ENCODE measurements around the gene MCTP1.
A peak's percentile ranks its signal among the peaks of the same experiment; 100 is the strongest.

Gene MCTP1

DNA sequence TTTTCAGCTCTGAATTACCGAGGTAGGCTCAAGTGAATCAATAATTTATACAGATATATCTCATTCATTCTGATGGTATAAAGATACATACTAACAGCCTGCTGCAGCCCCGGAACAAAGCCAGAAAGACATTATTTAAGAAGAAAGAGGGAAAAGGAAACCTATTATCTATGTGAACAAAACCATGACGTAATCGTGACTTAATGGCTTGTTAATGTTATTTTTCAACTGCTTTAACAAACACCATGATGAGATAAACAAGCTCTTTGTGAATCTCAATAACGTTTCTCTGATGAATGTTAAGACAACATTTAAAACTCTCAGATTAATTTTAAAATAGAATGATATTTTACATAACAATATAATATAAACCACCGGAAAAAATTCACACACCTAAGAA, 429.4 kb downstream of the MCTP1 start:
- 100% methylated on average over 1 of the region's 6 CpGs for WGBS (ENCODE audit: extremely low coverage, insufficient coverage, low lambda C conversion rate)
- DNase-seq = no peak
- H3K4me3 ChIP-seq (ENCODE audit: low read length) = no peak overlapping the region

GRCh38 chr5:94853120-94853519, 431.8 kb downstream of the MCTP1 start:
- no peak overlapping the region for H2AK5ac ChIP-seq (ENCODE audit: low read length)
- no peaks in the 10 kb centered on the region for H3K27me3 ChIP-seq (ENCODE audit: insufficient read depth, low read length, poor library complexity)
- H2BK120ac ChIP-seq (ENCODE audit: low read depth, low read length) = no peak overlapping the region
- no peak overlapping the region for H3K4ac ChIP-seq (ENCODE audit: low read depth, low read length)
- no peak overlapping the region for H2BK15ac ChIP-seq (replicated peaks; ENCODE audit: low read depth)
- no CpG with 5 or more reads among the region's 2 CpGs for WGBS (ENCODE audit: extremely low coverage, insufficient coverage, low lambda C conversion rate)
- no peak overlapping the region for H3K4me3 ChIP-seq (ENCODE audit: low read length)
- no peak overlapping the region for H3K56ac ChIP-seq (ENCODE audit: low read length)
- H2BK5ac ChIP-seq (ENCODE audit: low read length) = no peak overlapping the region
- H3K27ac ChIP-seq (ENCODE audit: low read depth, low read length) = no peak overlapping the region
- no peak for DNase-seq
- no peak overlapping the region for H4K5ac ChIP-seq (ENCODE audit: low read length)
- no peak overlapping the region for H4K8ac ChIP-seq (ENCODE audit: low read depth, low read length)
- H3K18ac ChIP-seq (ENCODE audit: low read length) = no peak overlapping the region
- H3K23ac ChIP-seq (ENCODE audit: low read length) = no peak overlapping the region
- H3K4me2 ChIP-seq (ENCODE audit: low read length) = no peak overlapping the region
- H3K36me3 ChIP-seq (ENCODE audit: control insufficient read depth, insufficient read depth, low read length) = no peaks in the 10 kb centered on the region
- no peak overlapping the region for H3K9ac ChIP-seq (ENCODE audit: low read length)
- H3K79me1 ChIP-seq (ENCODE audit: low read length) = no peaks in the 10 kb centered on the region
- H3K79me2 ChIP-seq (ENCODE audit: control insufficient read depth, insufficient read depth, low read length) = no peaks in the 10 kb centered on the region
- no peaks in the 10 kb centered on the region for H3K4me1 ChIP-seq (ENCODE audit: control insufficient read depth, low read depth, low read length)

More for the DNA sequence above, 429.4 kb downstream of the MCTP1 start:
- no peak overlapping the region for H3K9ac ChIP-seq (ENCODE audit: low read length)
- H3K27ac ChIP-seq (ENCODE audit: low read depth, low read length) = no peak overlapping the region
- H2AK5ac ChIP-seq (ENCODE audit: low read length) = no peak overlapping the region
- no peaks in the 10 kb centered on the region for H3K79me2 ChIP-seq (ENCODE audit: control insufficient read depth, insufficient read depth, low read length)
- no peaks in the 10 kb centered on the region for H3K4me1 ChIP-seq (ENCODE audit: control insufficient read depth, low read depth, low read length)
- H3K23ac ChIP-seq (ENCODE audit: low read length) = no peak overlapping the region
- H4K5ac ChIP-seq (ENCODE audit: low read length) = no peak overlapping the region
- no peaks in the 10 kb centered on the region for H3K36me3 ChIP-seq (ENCODE audit: control insufficient read depth, insufficient read depth, low read length)
- no peaks in the 10 kb centered on the region for H3K27me3 ChIP-seq (ENCODE audit: insufficient read depth, low read length, poor library complexity)
- no peak overlapping the region for H2BK15ac ChIP-seq (replicated peaks; ENCODE audit: low read depth)
- H3K4me2 ChIP-seq (ENCODE audit: low read length) = no peak overlapping the region
- H2BK5ac ChIP-seq (ENCODE audit: low read length) = no peak overlapping the region
- no peak overlapping the region for H4K8ac ChIP-seq (ENCODE audit: low read depth, low read length)
- H3K4ac ChIP-seq (ENCODE audit: low read depth, low read length) = no peak overlapping the region
- no peak overlapping the region for H2BK120ac ChIP-seq (ENCODE audit: low read depth, low read length)
- no peaks in the 10 kb centered on the region for H3K79me1 ChIP-seq (ENCODE audit: low read length)
- no peak overlapping the region for H3K18ac ChIP-seq (ENCODE audit: low read length)
- no peak overlapping the region for H3K56ac ChIP-seq (ENCODE audit: low read length)

GRCh38 chr5:94850960-94851359, 433.9 kb downstream of the MCTP1 start:
- Histone ChIP-seq H3K4me2 (ENCODE audit: low read length) (no peak overlapping the region), H3K27ac (ENCODE audit: low read depth, low read length) (no peak overlapping the region), H3K4ac (ENCODE audit: low read depth, low read length) (no peak overlapping the region), H3K56ac (ENCODE audit: low read length) (no peak overlapping the region), H2BK15ac (replicated peaks; ENCODE audit: low read depth) (no peak overlapping the region), H3K4me1 (ENCODE audit: control insufficient read depth, low read depth, low read length) (no peaks in the 10 kb centered on the region), H3K36me3 (ENCODE audit: control insufficient read depth, insufficient read depth, low read length) (no peaks in the 10 kb centered on the region), H3K79me2 (ENCODE audit: control insufficient read depth, insufficient read depth, low read length) (no peaks in the 10 kb centered on the region), H4K5ac (ENCODE audit: low read length) (no peak overlapping the region), H3K18ac (ENCODE audit: low read length) (no peak overlapping the region), H3K79me1 (ENCODE audit: low read length) (no peaks in the 10 kb centered on the region), H2BK120ac (ENCODE audit: low read depth, low read length) (no peak overlapping the region), H3K27me3 (ENCODE audit: insufficient read depth, low read length, poor library complexity) (no peaks in the 10 kb centered on the region), H3K23ac (ENCODE audit: low read length) (no peak overlapping the region), H2BK5ac (ENCODE audit: low read length) (no peak overlapping the region), H4K8ac (ENCODE audit: low read depth, low read length) (no peak overlapping the region), H3K9ac (ENCODE audit: low read length) (no peak overlapping the region), H3K4me3 (ENCODE audit: low read length) (no peak overlapping the region), H2AK5ac (ENCODE audit: low read length) (no peak overlapping the region)
- WGBS (ENCODE audit: extremely low coverage, insufficient coverage, low lambda C conversion rate) = no CpG with 5 or more reads among the region's 1 CpG
- DNase-seq = no peak

DNA sequence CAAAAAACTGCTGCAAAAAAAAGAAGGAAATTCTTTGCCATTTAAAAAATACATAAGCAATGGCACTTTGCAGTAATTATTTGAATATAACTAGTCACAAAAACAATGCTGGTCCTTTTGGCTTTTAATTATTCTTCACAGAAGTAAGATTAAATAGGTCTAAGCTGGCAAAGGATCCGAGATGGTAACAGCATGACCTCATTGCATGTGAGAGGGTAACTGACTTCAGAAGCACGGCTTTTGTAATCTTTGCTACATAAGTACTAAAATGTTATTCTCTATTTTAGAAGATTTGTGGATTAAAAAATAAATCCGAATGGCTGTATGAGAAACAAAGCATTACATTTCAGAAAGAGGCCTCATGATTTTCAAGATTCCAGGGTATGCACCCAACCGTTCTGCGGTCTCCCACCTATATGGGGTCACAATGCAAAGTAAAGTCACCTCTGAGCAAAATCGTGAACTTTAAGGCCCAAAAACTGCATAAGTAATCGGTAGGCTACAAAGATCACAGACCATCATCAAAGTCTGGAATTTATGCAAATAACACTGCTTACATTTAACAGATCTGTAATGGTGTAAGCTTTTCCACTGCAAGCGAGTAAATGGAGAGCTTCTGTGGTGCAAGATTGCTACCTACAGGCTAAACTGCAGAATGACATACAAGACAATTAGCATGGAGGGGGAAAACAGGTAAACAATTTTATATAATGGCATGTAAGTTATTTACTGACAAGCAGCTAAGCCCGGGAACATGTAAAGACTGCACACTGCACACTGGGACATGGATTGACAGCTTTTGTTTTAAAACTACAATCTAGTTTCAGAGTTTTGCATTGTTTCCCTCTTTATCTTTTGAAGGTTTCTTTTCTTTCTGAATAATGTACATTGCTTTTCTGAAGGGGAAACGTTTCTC, 434.8 kb downstream of the MCTP1 start:
- Histone ChIP-seq H3K4me1 (ENCODE audit: control insufficient read depth, low read depth, low read length) (no peaks in the 10 kb centered on the region), H3K4me3 (ENCODE audit: low read length) (no peak overlapping the region), H2BK5ac (ENCODE audit: low read length) (no peak overlapping the region), H4K8ac (ENCODE audit: low read depth, low read length) (no peak overlapping the region), H3K4me2 (ENCODE audit: low read length) (no peak overlapping the region), H2BK120ac (ENCODE audit: low read depth, low read length) (no peak overlapping the region), H3K4ac (ENCODE audit: low read depth, low read length) (no peak overlapping the region), H3K18ac (ENCODE audit: low read length) (no peak overlapping the region), H2BK15ac (replicated peaks; ENCODE audit: low read depth) (no peak overlapping the region), H2AK5ac (ENCODE audit: low read length) (no peak overlapping the region), H3K36me3 (ENCODE audit: control insufficient read depth, insufficient read depth, low read length) (no peaks in the 10 kb centered on the region), H4K5ac (ENCODE audit: low read length) (no peak overlapping the region), H3K79me1 (ENCODE audit: low read length) (no peaks in the 10 kb centered on the region), H3K23ac (ENCODE audit: low read length) (no peak overlapping the region), H3K9ac (ENCODE audit: low read length) (no peak overlapping the region), H3K56ac (ENCODE audit: low read length) (peak overlapping the region; percentile 44), H3K27me3 (ENCODE audit: insufficient read depth, low read length, poor library complexity) (no peaks in the 10 kb centered on the region), H3K27ac (ENCODE audit: low read depth, low read length) (no peak overlapping the region), H3K79me2 (ENCODE audit: control insufficient read depth, insufficient read depth, low read length) (no peaks in the 10 kb centered on the region)
- peak; percentile 94 for DNase-seq
- WGBS (ENCODE audit: extremely low coverage, insufficient coverage, low lambda C conversion rate) = no CpG with 5 or more reads among the region's 10 CpGs

DNA sequence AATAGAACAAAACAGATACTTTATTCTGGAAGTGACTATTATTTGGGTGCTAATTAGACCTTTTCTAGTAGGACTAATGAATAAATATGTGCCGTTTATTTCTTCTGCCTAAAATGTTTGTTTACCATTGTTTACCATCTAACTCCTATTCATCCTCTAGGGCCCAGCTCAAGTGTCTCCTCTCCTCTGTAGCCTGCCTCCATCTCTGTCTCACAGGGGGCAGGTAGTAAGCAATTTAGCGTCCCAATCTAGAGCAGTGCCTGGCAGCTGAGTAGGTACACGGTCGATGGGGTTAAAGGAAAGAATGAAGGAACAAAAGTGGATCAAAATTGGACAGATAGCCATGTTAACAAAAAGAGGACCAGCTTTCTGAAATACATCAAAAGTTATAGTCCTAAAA, 435.6 kb downstream of the MCTP1 start:
- H4K5ac ChIP-seq (ENCODE audit: low read length) = no peak overlapping the region
- H3K27me3 ChIP-seq (ENCODE audit: insufficient read depth, low read length, poor library complexity) = no peaks in the 10 kb centered on the region

More for the DNA sequence above, 435.6 kb downstream of the MCTP1 start:
- Histone ChIP-seq H3K36me3 (ENCODE audit: control insufficient read depth, insufficient read depth, low read length) (no peaks in the 10 kb centered on the region), H2BK15ac (replicated peaks; ENCODE audit: low read depth) (no peak overlapping the region), H3K27ac (ENCODE audit: low read depth, low read length) (no peak overlapping the region), H3K4me1 (ENCODE audit: control insufficient read depth, low read depth, low read length) (no peaks in the 10 kb centered on the region), H4K8ac (ENCODE audit: low read depth, low read length) (no peak overlapping the region), H3K23ac (ENCODE audit: low read length) (no peak overlapping the region), H2AK5ac (ENCODE audit: low read length) (no peak overlapping the region), H3K79me1 (ENCODE audit: low read length) (no peaks in the 10 kb centered on the region), H2BK5ac (ENCODE audit: low read length) (no peak overlapping the region), H3K9ac (ENCODE audit: low read length) (no peak overlapping the region), H3K18ac (ENCODE audit: low read length) (no peak overlapping the region), H3K56ac (ENCODE audit: low read length) (no peak overlapping the region), H3K4me2 (ENCODE audit: low read length) (no peak overlapping the region), H3K4ac (ENCODE audit: low read depth, low read length) (no peak overlapping the region), H3K79me2 (ENCODE audit: control insufficient read depth, insufficient read depth, low read length) (no peaks in the 10 kb centered on the region), H2BK120ac (ENCODE audit: low read depth, low read length) (no peak overlapping the region), H3K4me3 (ENCODE audit: low read length) (no peak overlapping the region)
- no CpG with 5 or more reads among the region's 4 CpGs for WGBS (ENCODE audit: extremely low coverage, insufficient coverage, low lambda C conversion rate)
- DNase-seq = peak; percentile 61

Measured in mesendoderm (in vitro differentiated cells).